Measurements from ENCODE around the gene CBLN1. TPM values are rescaled to one million over a fixed set of nuclear protein-coding genes. Genes with fewer than 3 reads are reported as not detected.

The CBLN1 gene
- polyA plus RNA-seq, 1 donor from 2014 or later = 7.7 TPM

GRCh38 chr16:49307176-49307575 is 25.5 kb upstream of the CBLN1 start:
- Histone ChIP-seq H2AFZ (ENCODE audit: low read depth, low read length) (no peak overlapping the region), H3K9me2 (ENCODE audit: insufficient read depth, low read length) (no peaks in the 10 kb centered on the region), H3K79me2 (replicated peaks; ENCODE audit: insufficient read depth, low read length) (no peaks in the 10 kb centered on the region), H3K27me3 (ENCODE audit: insufficient read depth, low read depth, low read length) (no peaks in the 10 kb centered on the region), H3F3A (ENCODE audit: insufficient read depth, low read length, poor library complexity, severe bottlenecking) (no peaks in the 10 kb centered on the region), H3K36me3 (ENCODE audit: insufficient read depth, low read length) (no peaks in the 10 kb centered on the region), H3K9me3 (ENCODE audit: low read length) (no peaks in the 10 kb centered on the region), H3K4me3 (ENCODE audit: low read length) (no peak overlapping the region), H3K4me2 (ENCODE audit: low read length) (no peak overlapping the region), H4K20me1 (ENCODE audit: insufficient read depth) (no peaks in the 10 kb centered on the region), H3K9ac (ENCODE audit: low read length) (no peak overlapping the region), H3K27ac (ENCODE audit: low read length) (no peak overlapping the region)
- TF ChIP-seq EP300 (conservative IDR thresholded peaks at IDR 0.05; ENCODE audit: poor library complexity, severe bottlenecking) (no peak), RAD21 (conservative IDR thresholded peaks at IDR 0.05) (no peak), TAF1 (IDR thresholded peaks at IDR 0.05; ENCODE audit: low read depth) (no peak), MXI1 (conservative IDR thresholded peaks at IDR 0.05; ENCODE audit: poor library complexity, severe bottlenecking) (no peak), CTCF (IDR thresholded peaks at IDR 0.05; ENCODE audit: poor library complexity, severe bottlenecking) (no peak), REST (IDR thresholded peaks at IDR 0.05; ENCODE audit: borderline replicate concordance) (no peak)

DNA sequence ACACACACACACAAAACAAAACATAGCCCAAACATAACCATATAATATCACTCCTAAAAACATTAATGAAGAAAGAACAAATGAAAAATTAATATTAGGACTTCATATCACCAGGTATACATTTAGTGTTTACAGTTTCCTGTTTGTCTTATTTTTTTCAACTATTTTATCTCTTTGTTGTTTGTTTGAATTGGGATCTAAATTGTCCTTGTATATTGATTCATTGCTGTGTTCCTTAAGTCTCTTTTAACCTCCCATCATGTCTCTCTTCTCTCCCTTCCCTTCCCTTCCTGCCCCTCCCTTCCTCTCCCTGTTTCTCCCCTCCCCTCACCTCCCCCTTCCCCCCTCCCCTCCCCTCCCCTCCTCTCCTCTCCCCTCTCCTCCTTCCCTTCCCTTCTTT is 23.8 kb upstream of the CBLN1 start:
- Histone ChIP-seq H3K79me2 (replicated peaks; ENCODE audit: insufficient read depth, low read length) (no peaks in the 10 kb centered on the region), H3K4me3 (ENCODE audit: low read length) (no peak overlapping the region), H3K27ac (ENCODE audit: low read length) (no peak overlapping the region), H3K9ac (ENCODE audit: low read length) (no peak overlapping the region), H2AFZ (ENCODE audit: low read depth, low read length) (no peak overlapping the region), H3K9me3 (ENCODE audit: low read length) (no peaks in the 10 kb centered on the region), H3K4me2 (ENCODE audit: low read length) (no peak overlapping the region), H3K9me2 (ENCODE audit: insufficient read depth, low read length) (no peaks in the 10 kb centered on the region), H3K36me3 (ENCODE audit: insufficient read depth, low read length) (no peaks in the 10 kb centered on the region), H3F3A (ENCODE audit: insufficient read depth, low read length, poor library complexity, severe bottlenecking) (no peaks in the 10 kb centered on the region), H4K20me1 (ENCODE audit: insufficient read depth) (no peaks in the 10 kb centered on the region), H3K27me3 (ENCODE audit: insufficient read depth, low read depth, low read length) (no peaks in the 10 kb centered on the region)
- TF ChIP-seq EP300 (conservative IDR thresholded peaks at IDR 0.05; ENCODE audit: poor library complexity, severe bottlenecking) (no peak), MXI1 (conservative IDR thresholded peaks at IDR 0.05; ENCODE audit: poor library complexity, severe bottlenecking) (no peak), CTCF (IDR thresholded peaks at IDR 0.05; ENCODE audit: poor library complexity, severe bottlenecking) (no peak), TAF1 (IDR thresholded peaks at IDR 0.05; ENCODE audit: low read depth) (no peak), EZH2 (IDR thresholded peaks at IDR 0.05; ENCODE audit: borderline replicate concordance, insufficient read depth, low read length, poor library complexity, severe bottlenecking) (no peak), SMC3 (conservative IDR thresholded peaks at IDR 0.05; ENCODE audit: poor library complexity) (no peak), POLR2AphosphoS5 (IDR thresholded peaks at IDR 0.05) (no peak), REST (IDR thresholded peaks at IDR 0.05; ENCODE audit: borderline replicate concordance) (no peak)

Data from neural cell (in vitro differentiated cells).